ENCODE data around the gene RABEP1. TPM values are rescaled to one million over a fixed set of nuclear protein-coding genes. Genes with fewer than 3 reads are reported as not detected.

RABEP1 gene
- total RNA-seq, 1 donor from 2014 or later: 50.1 TPM

DNA sequence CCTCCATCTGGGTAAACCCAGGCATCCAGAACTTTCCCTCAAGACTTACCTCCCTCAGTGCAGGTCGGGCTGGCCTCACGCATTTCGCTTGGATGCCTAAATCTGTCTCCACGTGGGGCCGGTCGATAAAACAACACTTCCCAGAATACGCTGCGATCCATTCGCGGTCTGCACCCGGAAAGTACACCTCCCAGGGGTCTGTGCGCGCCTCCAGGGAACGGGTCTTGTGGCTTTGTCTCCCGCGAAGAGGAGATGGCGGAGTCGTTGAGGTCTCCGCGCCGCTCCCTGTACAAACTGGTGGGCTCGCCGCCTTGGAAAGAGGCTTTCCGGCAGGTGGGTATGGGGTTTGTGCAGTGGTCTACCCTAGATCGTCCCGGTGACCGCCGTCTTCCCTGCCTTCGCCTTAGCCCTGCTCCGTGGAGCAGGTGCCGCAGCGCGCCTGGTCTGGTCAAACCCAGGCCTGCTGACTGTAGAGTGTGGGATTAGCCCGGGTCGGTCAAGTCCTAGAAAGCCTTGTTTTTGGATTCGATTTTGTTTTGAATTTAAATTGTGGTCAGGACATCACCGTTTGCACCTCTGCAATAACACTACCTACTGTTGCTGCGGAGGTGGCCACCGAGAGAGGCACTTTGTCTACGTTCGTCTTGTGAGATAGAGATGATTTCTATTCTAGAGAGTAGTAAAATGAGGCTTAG, 138.0 kb downstream of the RABEP1 start, which contains the start of gene RPAIN:
Gene RPAIN (plus strand): TSS at position 224 of the 695 bp plus-strand sequence. CDS start 29 bp downstream, at position 253.
- Mint-ChIP-seq H3K4me3 (ENCODE audit: unreplicated experiment) (peak within 1 kb of the TSS; percentile 97), H3K27me3 (ENCODE audit: unreplicated experiment) (no peaks in the 10 kb centered on the region), H3K36me3 (ENCODE audit: unreplicated experiment) (peaks cover 20% of the 10 kb centered on the region), H3K4me1 (ENCODE audit: unreplicated experiment) (peaks cover 29% of the 10 kb centered on the region), H3K9me3 (ENCODE audit: unreplicated experiment) (no peaks in the 10 kb centered on the region), H3K27ac (ENCODE audit: unreplicated experiment) (peak within 1 kb of the TSS; percentile 93)
- TF ChIP-seq, protein P1, sequence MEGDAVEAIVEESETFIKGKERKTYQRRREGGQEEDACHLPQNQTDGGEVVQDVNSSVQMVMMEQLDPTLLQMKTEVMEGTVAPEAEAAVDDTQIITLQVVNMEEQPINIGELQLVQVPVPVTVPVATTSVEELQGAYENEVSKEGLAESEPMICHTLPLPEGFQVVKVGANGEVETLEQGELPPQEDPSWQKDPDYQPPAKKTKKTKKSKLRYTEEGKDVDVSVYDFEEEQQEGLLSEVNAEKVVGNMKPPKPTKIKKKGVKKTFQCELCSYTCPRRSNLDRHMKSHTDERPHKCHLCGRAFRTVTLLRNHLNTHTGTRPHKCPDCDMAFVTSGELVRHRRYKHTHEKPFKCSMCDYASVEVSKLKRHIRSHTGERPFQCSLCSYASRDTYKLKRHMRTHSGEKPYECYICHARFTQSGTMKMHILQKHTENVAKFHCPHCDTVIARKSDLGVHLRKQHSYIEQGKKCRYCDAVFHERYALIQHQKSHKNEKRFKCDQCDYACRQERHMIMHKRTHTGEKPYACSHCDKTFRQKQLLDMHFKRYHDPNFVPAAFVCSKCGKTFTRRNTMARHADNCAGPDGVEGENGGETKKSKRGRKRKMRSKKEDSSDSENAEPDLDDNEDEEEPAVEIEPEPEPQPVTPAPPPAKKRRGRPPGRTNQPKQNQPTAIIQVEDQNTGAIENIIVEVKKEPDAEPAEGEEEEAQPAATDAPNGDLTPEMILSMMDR (IDR thresholded peaks at IDR 0.05): no peak
- peak; percentile 92 for DNase-seq (ENCODE audit: extremely low spot score, unreplicated experiment)

DNA sequence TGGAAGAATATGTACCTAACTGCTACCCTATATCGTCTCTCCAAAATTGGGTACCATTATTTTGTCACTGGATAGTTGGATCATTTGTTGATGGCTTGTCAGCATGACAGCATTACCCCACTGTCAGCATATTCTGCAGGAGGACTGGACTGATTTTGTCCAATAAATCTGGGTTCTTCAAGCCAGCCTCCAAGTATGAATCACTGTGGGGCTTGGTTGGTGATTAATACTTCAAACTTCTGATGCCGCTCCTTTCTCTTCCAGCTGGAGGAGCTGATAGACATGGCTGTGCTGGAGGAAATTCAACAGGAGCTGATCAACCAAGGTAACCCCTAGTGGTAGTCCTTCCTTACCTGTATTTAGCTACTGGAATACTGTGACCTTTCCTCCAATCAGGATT, 140.4 kb downstream of the RABEP1 start:
- Mint-ChIP-seq H3K4me3 (ENCODE audit: unreplicated experiment) (no peak overlapping the region), H3K27ac (ENCODE audit: unreplicated experiment) (no peak overlapping the region)

DNA sequence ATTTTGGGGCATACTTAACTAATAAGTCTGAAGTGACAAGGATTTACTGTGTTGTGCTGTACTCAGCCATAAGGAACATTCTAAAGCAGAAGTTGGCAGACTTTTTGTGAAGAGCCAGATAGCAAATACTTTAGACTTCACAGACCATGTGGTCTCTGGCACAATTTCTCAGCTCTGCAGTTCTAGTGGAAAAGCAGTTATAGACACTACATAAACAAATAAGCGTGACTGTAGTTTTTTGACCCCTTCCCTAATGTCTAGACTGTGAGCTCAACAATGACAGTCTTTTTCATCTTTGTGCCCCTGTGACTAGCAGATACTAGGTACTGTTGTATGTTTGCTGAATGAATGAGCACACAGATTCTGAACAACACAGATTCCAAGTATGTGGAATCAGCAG, 142.8 kb downstream of the RABEP1 start:
- Mint-ChIP-seq H3K9me3 (ENCODE audit: unreplicated experiment) (no peaks in the 10 kb centered on the region), H3K4me1 (ENCODE audit: unreplicated experiment) (peaks cover 17% of the 10 kb centered on the region), H3K27me3 (ENCODE audit: unreplicated experiment) (no peaks in the 10 kb centered on the region), H3K27ac (ENCODE audit: unreplicated experiment) (no peak overlapping the region), H3K36me3 (ENCODE audit: unreplicated experiment) (peaks cover 42% of the 10 kb centered on the region), H3K4me3 (ENCODE audit: unreplicated experiment) (no peak overlapping the region)
- DNase-seq (ENCODE audit: extremely low spot score, unreplicated experiment): no peak
- TF ChIP-seq, protein P1 (IDR thresholded peaks at IDR 0.05): no peak

More for the DNA sequence above, 140.4 kb downstream of the RABEP1 start:
- no peaks in the 10 kb centered on the region for H3K27me3 Mint-ChIP-seq (ENCODE audit: unreplicated experiment)
- H3K4me1 Mint-ChIP-seq (ENCODE audit: unreplicated experiment): peaks cover 27% of the 10 kb centered on the region
- TF ChIP-seq, protein P1 (IDR thresholded peaks at IDR 0.05): no peak
- DNase-seq (ENCODE audit: extremely low spot score, unreplicated experiment): no peak
- H3K9me3 Mint-ChIP-seq (ENCODE audit: unreplicated experiment): no peaks in the 10 kb centered on the region
- peaks cover 24% of the 10 kb centered on the region for H3K36me3 Mint-ChIP-seq (ENCODE audit: unreplicated experiment)

DNA sequence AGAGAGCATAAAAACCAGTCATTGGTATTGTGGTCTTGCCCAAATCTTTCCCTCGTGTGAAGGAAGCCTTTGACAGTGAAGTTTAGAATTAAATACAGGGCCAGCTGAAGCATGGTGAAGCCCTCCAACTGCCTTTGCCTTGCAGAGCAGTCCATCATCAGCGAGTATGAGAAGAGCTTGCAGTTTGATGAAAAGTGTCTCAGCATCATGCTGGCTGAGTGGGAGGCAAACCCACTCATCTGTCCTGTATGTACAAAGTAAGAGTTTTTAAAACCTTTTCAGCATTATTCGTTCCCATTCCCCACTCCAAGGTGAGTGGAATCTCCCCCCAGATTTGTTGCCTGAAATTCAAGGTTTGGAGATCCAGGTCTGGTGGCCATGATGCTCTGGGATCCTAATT, 143.7 kb downstream of the RABEP1 start:
- peaks cover 11% of the 10 kb centered on the region for H3K4me1 Mint-ChIP-seq (ENCODE audit: unreplicated experiment)
- no peaks in the 10 kb centered on the region for H3K27me3 Mint-ChIP-seq (ENCODE audit: unreplicated experiment)
- no peak overlapping the region for H3K27ac Mint-ChIP-seq (ENCODE audit: unreplicated experiment)
- H3K9me3 Mint-ChIP-seq (ENCODE audit: unreplicated experiment): no peaks in the 10 kb centered on the region
- peaks cover 47% of the 10 kb centered on the region for H3K36me3 Mint-ChIP-seq (ENCODE audit: unreplicated experiment)
- H3K4me3 Mint-ChIP-seq (ENCODE audit: unreplicated experiment): no peak overlapping the region
- TF ChIP-seq, protein P1 (IDR thresholded peaks at IDR 0.05): no peak
- DNase-seq (ENCODE audit: extremely low spot score, unreplicated experiment): no peak

DNA sequence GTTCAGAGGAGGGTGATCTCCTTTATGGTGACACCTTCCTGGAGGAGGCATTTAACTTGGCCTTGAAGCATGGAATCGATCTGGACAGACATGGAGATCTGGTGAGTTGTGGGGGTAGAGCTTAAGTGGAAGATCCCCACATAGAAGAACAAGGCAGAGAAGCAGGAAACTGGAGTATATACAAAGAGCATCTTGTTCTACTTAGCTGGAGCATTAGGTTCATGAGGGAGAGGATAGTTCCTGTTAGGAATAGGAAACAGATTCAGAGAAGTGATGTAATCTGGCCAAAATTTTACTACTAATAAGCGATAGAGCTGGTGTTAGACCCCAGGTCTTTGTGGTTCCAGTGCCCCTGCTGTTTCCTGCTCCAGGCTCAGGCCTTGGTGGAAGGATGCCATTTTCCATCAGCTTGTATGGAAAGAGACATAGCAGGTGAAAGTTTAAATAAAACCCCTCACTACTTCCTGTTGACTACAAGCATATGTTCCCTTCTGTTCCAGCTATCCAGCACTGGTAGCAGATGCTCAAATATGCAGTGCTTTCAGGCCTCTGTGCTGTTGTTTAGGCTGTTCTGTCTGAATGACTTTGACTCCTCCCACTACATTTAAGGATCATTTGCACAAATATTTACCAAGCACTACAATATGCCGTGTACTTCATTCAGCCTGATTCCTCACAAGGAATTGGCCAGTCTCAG, 147.3 kb downstream of the RABEP1 start:
- TF ChIP-seq, protein P1 (IDR thresholded peaks at IDR 0.05): no peak
- Mint-ChIP-seq H3K27me3 (ENCODE audit: unreplicated experiment) (no peaks in the 10 kb centered on the region), H3K4me3 (ENCODE audit: unreplicated experiment) (no peak overlapping the region), H3K9me3 (ENCODE audit: unreplicated experiment) (no peaks in the 10 kb centered on the region), H3K4me1 (ENCODE audit: unreplicated experiment) (no peaks in the 10 kb centered on the region), H3K27ac (ENCODE audit: unreplicated experiment) (no peak overlapping the region), H3K36me3 (ENCODE audit: unreplicated experiment) (peaks cover 57% of the 10 kb centered on the region)
- DNase-seq (ENCODE audit: extremely low spot score, unreplicated experiment): no peak

Data from osteocyte (in vitro differentiated cells).